Transverse colon (tissue), 4 donors: Measurements from ENCODE around the gene ASB15. TPM values are rescaled to one million over a fixed set of nuclear protein-coding genes. Genes with fewer than 3 reads are reported as not detected.

Source experiments
- DNase-seq: peaks from one replicate; pipeline ENCODE4 v3.0.0-alpha.2; 2019
- H3K27ac ChIP-seq, 4 donors: fragments of 200-600 bp; sonication (generic); 2 replicates each; pipeline ENCODE4 v1.5.1; 2016 to 2018; ENCODE audit warnings: inconsistent platforms in 4 of 4
- H3K27me3 ChIP-seq: fragments of 200-600 bp; sonication (generic); 2 replicates; pipeline ENCODE4 v1.5.1; 2017; ENCODE audit warnings: inconsistent platforms
- H3K36me3 ChIP-seq, 4 donors: fragments of 200-600 bp; sonication (generic); 2 replicates each; pipeline ENCODE4 v1.5.1; 2017 to 2019; ENCODE audit warnings: inconsistent platforms in 4 of 4
- H3K4me1 ChIP-seq, 4 donors: fragments of 200-600 bp; sonication (generic); 2 replicates each; pipeline ENCODE4 v1.5.1; 2017 to 2020; ENCODE audit warnings: inconsistent platforms in 4 of 4
- H3K4me3 ChIP-seq, 4 donors: fragments of 200-600 bp; sonication (generic); 1 replicate in 1 of 4; 2 replicates in 3 of 4; pipeline versions ENCODE4 v1.5.1 to v1.6.1; 2017 to 2019; ENCODE audit warnings: inconsistent platforms in 4 of 4
- H3K9me3 ChIP-seq, 2 donors: fragments of 200-600 bp; sonication (generic); 2 replicates each; pipeline ENCODE4 v1.5.1; 2017 to 2019; ENCODE audit warnings: inconsistent platforms in 2 of 2
- CTCF ChIP-seq, 5 experiments: fragments of 200-600 bp in 3 of 5; fragments of 450-650 bp in 2 of 5; sonication (generic) in 3 of 5; IDR thresholded peaks; 1 replicate in 2 of 5; 2 replicates in 3 of 5; pipeline ENCODE4 v1.5.1; 2016 to 2017; ENCODE audit warnings: antibody characterized with exemption in 5 of 5, inconsistent platforms in 3 of 5, mild to moderate bottlenecking in 2 of 5, moderate library complexity in 1 of 5
- EP300 ChIP-seq: sonication (generic); formaldehyde crosslinking; IDR thresholded peaks from one replicate; pipeline ENCODE4 v1.6.1; 2017; ENCODE audit warnings: antibody characterized with exemption, low read depth
- POLR2A ChIP-seq: fragments of 450-650 bp; IDR thresholded peaks from one replicate; pipeline ENCODE4 v1.6.1; 2016; ENCODE audit warnings: antibody characterized with exemption, mild to moderate bottlenecking, moderate library complexity
- POLR2AphosphoS5 ChIP-seq, 3 donors: sonication (generic); formaldehyde crosslinking; IDR thresholded peaks; one replicate each; pipeline ENCODE4 v1.6.1; 2016; ENCODE audit warnings: antibody characterized with exemption in 3 of 3
- WGBS, 2 donors: methylation state at CpG; one replicate each; pipeline ENCODE4 v1.1.5; 2018; ENCODE audit warnings: low coverage in 1 of 2; 5-methylcytosine and 5-hydroxymethylcytosine counted together
- in situ Hi-C, 4 donors: fragments of 200-750 bp; cut with MboI; loops; one replicate each; pipeline versions ENCODE4 v1.15.0 to v1.15.1; 2017; ENCODE audit warnings: low sequenced_read_pairs in 3 of 4, low pct_ligation_motif_present in 1 of 4, low pct_unique_long_range_greater_than_20kb in 1 of 4
- intact Hi-C: fragments of 100-400 bp; cut with DNase I; formaldehyde crosslinking; loops from one replicate; pipeline ENCODE4 v1.15.1; 2023; ENCODE audit warnings: low total_unique reads
- total RNA-seq, 4 donors: library from RNA; depleted of rRNA; stranded (reverse); fragments of >200 nt; gene quantifications; one replicate each; pipeline ENCODE4 v1.1.0, GENCODE V29; 2016

ASB15 gene
- total RNA-seq, 4 donors from 2014 or later: not detected

GRCh38 chr7:123687727-123688126 lies 86.1 kb downstream of the ASB15 start:
- DNase-seq: no peak
- intact Hi-C loops: loop anchor here (10.0 kb wide), 1 partner anchor 177 kb away; no protein-coding TSS in a partner anchor
- TF ChIP-seq POLR2A (no peak), EP300 (no peak), CTCF (IDR thresholded peaks at IDR 0.05) (no peak), POLR2AphosphoS5 (IDR thresholded peaks at IDR 0.05) (no peak)
- H3K4me1 ChIP-seq: peaks cover 0 to 3% (median 0%) of the 10 kb centered on the region in 4 donors
- no peak overlapping the region for H3K27ac ChIP-seq
- H3K4me3 ChIP-seq: no peak overlapping the region
- H3K36me3 ChIP-seq: peaks cover 0 to 22% (median 8%) of the 10 kb centered on the region in 4 donors
- WGBS, 2 donors: 83% methylated on average over 1 of the region's 1 CpG; no CpG with 5 or more reads in 1 of the 2 donors
- H3K9me3 ChIP-seq: no peaks in the 10 kb centered on the region
- in situ Hi-C loops: loop anchor here (5.0 to 25.0 kb wide), 4 partner anchors 100 to 180 kb away; no protein-coding TSS in a partner anchor
- no peaks in the 10 kb centered on the region for H3K27me3 ChIP-seq

Other genes starting within 250 kb of the ASB15 start
- gene IQUB, start 67.2 kb upstream of the ASB15 start, total RNA-seq: under 1 TPM in 2 of 4 donors, not detected in 2; 0.14 to 0.32 TPM
- gene NDUFA5, start 44.0 kb upstream of the ASB15 start, total RNA-seq: 10 to 100 TPM; 29.9 to 78.3 (median 56.8) TPM
- gene LMOD2, start 54.0 kb downstream of the ASB15 start, total RNA-seq: under 1 TPM in 1 of 4 donors, not detected in 3; 0.41 TPM
- gene WASL, start 147.2 kb downstream of the ASB15 start, total RNA-seq: 10 to 100 TPM; 30.1 to 97.8 (median 65.7) TPM
- gene HYAL4, start 243.3 kb downstream of the ASB15 start, total RNA-seq: not detected